Fibroblast of skin of scalp (primary cell): ENCODE measurements around the gene MYBPHL. TPM values are rescaled to one million over a fixed set of nuclear protein-coding genes. Genes with fewer than 3 reads are reported as not detected.

Experiments used
- DNase-seq: peaks from one replicate; pipeline ENCODE4 v3.0.0-alpha.2; 2013
- polyA plus RNA-seq, 2 experiments: library from polyadenylated mRNA; unstranded; fragments of 120-200 nt; gene quantifications; one replicate each; pipeline ENCODE4 v1.2.1, GENCODE V29; 2013; ENCODE audit not compliant: insufficient read length in 2 of 2

MYBPHL gene, protein sequence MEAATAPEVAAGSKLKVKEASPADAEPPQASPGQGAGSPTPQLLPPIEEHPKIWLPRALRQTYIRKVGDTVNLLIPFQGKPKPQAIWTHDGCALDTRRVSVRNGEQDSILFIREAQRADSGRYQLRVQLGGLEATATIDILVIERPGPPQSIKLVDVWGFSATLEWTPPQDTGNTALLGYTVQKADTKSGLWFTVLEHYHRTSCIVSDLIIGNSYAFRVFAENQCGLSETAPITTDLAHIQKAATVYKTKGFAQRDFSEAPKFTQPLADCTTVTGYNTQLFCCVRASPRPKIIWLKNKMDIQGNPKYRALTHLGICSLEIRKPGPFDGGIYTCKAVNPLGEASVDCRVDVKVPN
- not detected for polyA plus RNA-seq (2013, experiment 1 of 2; ENCODE audit: insufficient read length)
- not detected for polyA plus RNA-seq (2013, experiment 2 of 2; ENCODE audit: insufficient read length)

DNA sequence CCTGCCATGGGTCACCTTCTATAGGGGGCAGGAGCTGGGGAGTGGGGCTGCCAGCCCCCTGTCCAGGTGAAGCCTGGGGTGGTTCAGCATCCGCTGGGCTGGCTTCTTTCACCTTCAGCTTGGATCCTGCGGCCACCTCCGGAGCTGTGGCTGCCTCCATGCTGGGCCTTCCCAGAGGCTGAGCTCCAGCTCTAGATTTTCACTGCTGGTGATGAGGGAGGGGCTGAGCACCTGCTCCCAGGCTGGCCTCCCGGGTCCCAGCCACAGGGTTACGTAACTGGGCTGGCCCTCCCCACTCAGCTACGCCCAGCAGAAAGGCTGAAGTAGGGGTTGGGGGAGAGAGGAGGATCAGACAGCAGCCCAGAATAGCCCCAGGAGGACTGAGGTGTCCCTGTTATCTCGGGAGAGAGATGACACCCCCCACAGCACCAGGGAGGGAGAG lies at the start of gene MYBPHL:
MYBPHL (minus strand) TSS at position 180 of the 442 bp plus-strand sequence; CDS start at position 160, 20 bp downstream.
- no peak for DNase-seq

DNA sequence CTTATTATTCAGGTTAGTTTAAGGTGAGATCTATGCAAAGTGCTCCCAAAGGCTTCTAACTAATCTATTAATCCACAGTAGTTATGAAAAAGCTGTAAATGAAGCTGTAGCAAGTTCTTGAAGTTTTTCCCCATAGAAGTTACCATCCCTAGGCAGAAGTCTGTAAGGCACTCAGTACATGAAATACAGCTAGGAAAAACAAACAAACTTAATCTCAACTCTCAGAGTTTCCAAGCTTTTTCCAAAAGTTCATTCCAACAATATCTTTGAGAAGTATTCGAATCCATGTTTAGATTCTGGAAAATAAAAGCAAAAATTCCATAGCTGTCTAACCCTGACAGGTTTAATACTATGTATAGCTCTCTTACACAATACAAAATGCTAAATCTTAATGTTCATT lies 49.7 kb upstream of the MYBPHL start:
- no peak for DNase-seq

DNA sequence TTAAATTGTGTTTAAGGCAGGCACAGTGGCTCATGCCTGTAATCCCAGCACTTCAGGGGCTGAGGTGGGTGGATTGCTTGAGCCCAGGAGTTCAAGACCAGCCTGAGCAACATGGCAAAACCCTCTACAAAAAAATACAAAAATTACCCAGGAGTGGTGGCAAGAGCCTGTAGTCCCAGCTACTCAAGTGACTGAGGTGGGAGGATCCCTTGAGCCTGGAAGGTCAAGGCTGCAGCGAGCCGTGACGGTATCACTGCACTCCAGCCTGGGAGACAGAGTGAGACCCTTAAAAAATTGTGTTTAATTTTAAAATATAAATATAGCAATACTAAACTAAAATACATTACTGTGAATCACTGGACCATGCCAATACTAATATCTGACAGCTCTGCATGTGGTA lies 48.1 kb upstream of the MYBPHL start:
- DNase-seq = no peak

DNA sequence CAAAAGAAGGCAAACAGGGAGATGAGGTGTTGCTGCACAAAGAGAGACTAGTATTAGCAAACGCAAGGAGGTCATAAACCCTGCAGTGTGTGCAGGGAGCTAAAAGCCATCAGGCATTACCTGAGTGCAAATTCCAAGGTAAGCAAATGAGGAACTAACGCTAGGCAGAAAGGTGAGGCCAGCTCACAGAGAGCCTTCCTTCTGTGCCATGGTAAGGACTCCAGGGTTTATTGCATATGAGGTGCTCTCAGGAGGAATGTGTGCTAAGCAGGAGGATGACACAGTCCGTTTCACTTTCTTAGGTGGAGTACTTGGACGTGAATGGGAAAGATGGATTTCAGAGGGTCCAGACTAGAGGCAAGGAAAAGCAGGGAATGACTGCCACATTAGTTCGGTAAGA lies 44.6 kb upstream of the MYBPHL start:
- DNase-seq = no peak

DNA sequence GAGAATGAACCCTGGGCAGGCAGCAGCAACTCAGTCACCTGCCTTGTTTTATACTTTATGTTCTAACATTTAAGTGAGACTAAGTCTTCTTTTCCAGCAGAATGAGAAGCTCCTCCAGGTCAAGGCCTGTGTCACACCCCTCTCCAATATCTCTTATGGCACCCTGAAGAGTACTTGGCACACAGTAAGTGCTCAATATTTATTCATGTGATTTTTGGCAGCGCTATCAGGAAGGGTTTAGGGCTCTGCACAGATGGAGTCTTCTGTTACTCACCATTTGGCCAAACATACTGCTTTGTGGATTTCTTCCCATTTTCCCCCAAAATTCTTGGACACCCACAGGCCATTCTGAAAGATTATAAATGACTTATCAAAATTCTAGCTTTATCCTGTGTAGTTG lies 43.8 kb upstream of the MYBPHL start:
- DNase-seq = no peak

DNA sequence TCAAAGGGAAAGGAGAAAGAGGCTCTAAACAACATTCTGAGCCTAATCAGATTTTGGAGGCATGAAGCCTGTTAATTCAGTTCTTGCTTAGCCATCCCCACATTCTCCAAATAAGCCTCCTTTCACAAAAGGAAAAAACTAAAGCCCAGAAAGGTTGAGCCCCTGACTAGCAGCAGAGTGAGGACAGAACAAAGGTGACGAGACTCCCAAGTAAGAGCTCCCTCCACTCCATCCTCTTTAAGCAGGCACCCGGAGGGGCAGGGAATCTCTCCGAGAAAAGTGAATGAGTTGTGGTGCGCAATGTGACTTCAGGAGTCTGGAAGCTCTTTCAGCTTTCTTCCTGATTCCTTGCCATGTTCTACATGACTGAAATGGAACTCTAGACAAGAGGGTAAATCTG lies 43.4 kb upstream of the MYBPHL start:
- no peak for DNase-seq

DNA sequence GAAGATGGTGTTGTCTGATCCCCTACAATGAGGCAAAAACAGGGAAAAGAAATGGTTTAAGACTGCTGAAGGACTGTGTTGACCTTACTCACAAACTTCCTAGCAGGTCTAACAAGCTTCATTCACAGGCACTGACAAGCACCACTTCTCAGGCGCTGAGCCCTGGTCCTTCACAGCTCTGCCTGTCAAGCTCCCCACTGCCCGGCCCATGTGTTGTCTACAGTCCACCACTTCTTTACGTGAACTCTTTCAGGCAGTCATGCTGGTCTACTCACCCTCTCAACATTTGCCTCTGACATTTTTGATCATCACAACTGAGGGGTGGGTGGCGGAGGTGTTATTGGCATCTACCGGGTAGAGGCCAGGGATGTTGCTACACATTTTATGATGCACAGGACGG lies 40.7 kb upstream of the MYBPHL start:
- DNase-seq = no peak

DNA sequence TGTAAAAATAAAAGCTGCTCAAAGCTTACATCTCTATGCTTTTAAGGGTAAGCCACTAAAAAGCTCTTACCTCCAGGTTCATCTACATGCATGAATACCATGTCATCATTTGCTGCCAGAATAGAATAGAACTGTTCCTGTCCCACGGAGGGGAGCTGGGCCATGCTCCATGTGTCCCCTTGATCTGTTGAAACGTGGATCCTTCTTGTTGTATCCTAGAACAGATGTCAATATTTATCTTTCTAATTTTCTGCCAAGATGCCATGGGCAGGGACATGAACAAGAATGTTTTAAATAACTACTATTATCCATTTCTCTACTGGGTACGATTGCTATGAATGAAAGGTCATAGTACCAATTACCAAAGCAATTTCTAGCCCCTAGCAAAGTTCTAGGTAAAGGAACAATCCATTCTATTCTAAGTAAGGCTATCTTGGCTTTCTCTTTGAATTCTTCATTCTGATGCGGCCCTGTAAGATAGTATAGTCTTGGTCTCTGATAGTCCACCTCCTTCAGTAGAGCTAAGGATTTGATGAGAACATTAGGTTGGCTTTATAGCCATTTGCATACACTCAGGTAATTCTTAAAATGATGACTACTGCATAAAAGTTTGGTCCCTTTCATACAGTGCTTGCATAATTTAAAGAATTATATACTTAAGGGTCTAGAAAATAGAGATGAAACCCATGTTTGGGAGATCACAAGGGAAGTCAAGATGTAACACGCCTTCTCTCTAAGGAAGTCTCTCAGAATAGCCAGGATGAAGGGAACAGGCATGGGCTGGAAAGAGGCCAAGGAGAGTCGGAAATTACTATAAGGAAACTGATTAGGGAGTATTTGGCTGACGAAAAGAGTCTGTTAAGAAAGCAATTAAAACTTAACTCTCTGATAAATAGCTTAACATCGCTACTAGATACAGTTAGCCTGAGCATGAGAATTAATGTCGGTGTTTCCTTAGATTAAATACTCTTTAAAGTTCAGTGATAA lies 35.4 kb upstream of the MYBPHL start:
- no peak for DNase-seq

DNA sequence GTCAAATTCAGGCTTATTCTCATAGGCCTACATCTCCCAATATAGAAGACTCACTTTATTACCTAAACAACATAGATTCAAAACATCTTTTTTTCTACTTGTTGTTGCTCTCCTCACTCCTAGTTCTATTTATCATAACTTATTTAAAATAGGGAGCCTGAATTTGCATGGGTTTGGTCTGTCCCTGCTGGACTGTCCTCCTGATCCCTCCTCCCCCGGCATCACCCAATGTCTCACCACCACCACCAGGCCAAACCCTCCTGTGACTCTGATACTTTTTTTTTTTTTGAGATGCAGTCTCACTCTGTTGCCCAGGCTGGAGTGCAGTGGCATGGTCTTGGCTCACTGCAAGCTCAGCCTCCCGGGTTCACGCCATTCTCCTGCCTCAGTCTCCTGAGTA lies 31.8 kb upstream of the MYBPHL start:
- DNase-seq = no peak

DNA sequence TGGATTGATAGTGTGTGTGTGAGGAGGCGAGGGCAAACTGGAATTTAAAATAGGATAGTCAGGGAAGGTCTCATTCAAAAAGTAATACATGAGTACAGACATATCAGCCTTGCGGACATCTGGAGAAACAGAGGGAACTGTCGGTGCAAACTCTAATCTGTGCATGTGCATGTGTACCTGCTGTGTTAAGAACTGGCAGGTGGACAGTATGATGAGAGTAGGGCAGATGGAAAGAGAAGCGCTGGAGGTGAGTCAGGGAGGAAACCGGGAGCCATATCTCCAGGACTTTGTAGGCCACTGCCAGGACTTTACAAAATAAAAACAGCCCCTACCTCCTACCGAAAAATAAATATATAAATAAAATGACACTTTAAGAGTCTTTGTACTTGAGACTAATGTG lies 31.3 kb upstream of the MYBPHL start:
- no peak for DNase-seq

DNA sequence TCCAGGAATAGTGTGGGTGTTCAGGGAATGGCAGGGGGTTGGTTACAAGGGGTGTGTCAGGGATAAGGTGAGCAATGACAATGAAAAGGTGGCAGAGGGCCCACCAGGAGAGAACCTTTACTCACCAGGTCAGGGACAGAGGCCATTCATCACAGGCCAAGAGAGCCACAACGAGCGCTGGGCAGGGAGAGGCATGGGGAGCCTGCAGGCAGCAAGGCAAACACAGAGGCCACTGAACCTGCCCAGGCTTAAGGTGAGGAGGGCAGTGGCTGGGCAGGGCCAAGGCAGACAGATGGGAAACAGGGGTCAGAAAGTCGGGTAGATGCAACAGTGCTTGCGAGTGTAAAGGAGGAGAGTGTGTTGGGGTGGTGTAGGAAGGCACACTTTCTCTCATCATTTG lies 28.3 kb upstream of the MYBPHL start:
- DNase-seq = no peak

DNA sequence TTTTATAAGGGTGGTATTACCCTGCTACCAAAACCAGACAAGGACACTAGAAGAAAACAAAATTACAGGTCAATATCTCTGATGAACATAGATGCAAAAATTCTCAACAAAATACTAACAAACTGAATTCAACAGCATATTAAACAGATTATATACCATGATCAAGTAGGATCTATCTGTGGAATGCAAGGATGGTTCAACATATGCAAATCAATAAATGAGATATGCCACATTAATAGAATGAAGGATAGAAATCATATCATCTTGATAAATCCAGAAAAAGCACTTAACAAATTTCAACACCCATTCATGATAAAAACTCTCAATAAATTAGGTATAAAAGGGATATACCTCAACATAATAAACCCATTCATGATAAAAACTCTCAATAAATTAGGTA lies 24.3 kb upstream of the MYBPHL start:
- DNase-seq = no peak

DNA sequence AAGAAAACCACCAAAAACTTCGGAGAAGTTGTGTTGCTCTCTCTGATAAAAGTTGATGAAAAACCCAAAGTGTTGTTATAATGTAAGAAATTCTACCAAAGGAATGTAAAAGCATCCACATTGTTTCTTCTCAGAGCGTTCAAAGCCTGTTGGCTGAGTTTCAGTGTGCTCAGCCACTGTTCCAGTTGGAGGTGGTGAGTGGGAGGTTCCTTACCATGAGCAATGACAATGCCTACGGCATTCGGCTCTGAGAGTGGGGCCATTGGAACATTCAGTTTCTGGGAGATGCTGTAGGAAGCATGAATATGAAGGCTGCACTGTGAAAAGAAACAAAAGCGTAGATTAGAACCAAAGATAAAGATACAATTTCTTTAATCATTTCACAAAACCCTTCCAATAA lies 20.5 kb upstream of the MYBPHL start:
- no peak for DNase-seq

DNA sequence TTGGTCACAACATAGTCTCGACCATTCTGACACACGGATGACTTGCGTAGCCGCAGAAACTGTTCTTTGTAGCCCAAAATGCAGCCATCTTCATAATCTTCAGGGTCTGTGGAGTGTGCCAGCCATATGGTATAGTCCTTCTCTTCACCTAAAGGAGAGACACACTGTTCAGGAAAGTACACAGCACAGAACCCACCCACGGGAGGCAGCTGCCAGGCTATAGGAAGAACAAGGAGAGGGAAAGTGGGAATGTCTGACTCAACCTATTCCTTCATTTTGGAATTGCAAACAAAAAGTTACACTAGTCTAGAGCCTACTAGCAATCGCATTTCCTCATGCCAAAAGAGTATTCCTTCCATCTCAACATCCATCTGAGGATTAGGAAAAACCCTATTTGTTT lies 16.2 kb upstream of the MYBPHL start:
- no peak for DNase-seq

DNA sequence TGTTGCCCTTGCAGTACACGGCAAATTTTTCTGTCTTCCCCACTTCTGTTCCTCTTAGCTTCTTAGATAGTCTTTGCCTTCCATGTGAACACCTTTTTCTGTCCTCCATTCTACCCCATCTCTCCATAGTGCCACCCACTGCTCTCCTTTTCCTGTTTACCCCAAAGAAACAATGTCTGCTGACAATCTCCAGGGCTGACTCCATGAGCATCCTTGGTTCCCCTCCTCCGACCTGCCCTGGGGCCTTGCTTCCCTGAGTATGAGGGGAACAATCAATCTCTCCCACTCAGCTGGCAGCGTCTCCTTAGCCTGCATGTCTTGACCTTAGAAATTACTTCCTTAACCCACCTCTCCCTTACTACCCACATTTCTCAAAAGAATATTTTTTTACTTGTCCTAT lies 12.3 kb upstream of the MYBPHL start:
- DNase-seq = no peak

DNA sequence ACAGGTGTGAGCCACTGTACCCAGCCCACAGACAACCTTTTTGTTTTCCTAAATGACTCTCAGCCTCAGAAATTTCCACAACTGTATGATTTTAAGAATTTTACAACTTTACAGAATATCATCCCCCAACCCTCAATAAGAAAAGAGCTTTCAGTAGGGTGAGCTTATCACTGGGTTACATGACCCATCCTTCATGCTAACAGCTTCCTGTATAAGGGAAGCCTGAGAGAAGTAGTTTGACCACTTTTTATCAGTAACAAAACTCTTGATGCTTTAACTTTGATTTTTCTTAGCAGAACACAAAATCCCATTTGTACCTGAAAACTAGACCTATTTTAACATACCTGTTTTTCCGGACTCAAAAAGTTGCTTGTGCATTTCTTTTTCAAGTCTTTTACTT lies 9.7 kb upstream of the MYBPHL start:
- DNase-seq = no peak

DNA sequence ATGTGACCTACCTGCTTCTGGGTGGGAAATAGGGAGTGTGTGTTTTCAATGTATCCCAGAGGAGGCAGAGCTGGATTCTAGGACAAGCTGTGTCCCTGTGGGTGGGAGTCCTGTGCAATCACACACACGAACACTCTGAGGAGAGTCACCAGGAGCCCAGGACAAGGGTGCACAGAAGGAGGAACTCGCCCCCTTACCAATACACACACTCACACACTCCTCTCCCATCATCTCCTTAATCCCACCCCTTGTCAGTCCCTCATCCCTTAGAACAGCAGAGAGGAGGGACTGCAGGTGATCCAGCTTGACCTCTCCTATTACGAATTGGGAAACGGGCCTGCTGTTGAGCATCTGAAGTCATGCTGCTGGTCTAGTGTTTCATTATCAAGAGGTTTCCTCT lies 8.5 kb upstream of the MYBPHL start:
- DNase-seq = no peak

DNA sequence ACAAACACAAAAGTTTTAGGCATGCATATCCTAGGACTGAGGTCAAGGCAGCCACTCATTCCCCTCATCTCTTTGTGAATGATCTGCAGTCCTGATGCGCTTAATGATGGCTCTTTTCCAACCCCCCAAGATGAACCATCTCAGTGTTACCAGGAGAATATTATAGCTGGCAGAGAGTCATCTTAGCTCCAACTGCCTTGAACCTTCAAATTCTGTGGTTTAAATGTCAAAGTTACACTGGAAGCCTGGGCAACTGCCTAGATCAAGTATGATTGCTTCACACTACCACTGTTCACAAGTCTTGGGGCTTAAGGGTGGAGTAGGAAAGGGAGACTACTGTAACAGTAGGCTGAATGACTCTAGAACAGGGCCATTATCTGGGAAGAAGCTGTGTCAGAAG lies 8.0 kb upstream of the MYBPHL start:
- DNase-seq = peak; percentile 73

DNA sequence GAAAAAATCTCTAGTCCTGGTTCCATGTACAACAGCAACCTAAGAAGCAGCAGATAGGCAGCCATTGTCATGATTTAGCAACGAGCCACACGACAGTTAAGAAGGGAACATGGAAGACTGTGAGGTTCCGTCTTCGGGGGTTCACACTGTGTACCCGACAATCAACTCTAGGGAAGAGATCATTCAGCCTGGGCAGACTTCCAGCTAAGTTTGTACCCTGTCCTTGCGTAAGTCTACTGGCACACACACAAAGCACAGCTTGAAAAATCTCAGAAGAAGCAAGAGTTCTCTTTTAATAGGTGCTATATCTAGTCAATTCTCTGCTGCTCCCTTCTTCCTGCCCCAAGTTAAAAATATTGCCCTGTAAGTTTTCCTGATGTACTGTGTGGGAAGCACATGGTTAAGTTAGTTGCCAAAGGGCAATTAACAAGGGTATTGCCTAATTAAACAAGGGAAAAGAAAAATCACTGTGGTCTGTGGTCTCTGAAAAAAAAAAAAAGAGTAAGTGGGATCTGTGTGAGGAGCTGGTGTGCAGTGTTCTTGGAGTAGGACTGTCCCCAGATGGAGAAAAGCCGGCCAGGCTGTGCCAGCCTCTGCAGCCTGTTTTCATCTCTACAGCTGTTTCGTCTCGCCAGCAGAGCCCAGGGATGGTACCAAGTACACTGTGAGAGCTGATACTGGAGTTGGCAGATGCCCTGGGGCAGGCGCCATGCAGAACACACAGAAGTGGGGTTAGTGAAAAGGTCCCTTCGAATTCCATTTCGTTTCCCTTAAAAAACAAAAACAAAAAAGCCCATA lies 6.4 kb upstream of the MYBPHL start:
- DNase-seq = no peak

DNA sequence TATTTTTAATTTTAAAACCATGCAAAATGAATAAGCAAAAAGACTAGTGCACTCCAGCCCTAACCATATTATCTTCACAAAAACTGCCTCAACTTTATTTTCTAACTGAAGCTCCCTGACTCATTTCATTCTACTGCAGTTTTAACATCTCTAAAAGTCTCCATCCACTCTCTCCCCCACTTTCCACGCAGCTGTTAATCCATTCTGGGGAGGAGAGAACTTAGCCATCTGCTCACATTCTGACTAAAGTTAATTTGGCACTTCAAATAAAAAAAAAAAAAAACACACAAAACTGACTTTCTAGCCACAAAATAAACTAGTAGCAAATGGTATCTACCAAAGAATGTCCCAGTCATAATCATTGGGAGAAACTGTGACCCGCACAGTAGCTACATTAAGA lies 5.4 kb upstream of the MYBPHL start:
- no peak for DNase-seq

DNA sequence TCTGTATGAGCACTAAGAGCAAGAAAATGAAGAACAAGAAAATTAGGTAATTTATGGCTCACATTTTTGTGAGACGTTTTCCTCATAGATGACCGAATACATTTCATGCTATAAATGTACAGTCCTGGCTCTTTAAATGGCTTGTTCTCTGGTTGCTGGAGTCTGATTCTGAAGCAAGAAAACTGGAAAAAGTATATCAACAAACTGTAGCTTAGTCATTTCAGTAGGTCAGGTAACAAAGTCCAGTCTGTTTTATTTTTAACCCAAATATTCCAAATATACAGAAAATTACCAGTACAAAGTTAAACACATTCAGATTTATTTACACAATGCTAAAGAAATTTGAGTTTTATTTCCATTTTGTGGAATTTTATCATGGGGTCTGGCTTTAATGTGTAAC lies 2.5 kb upstream of the MYBPHL start:
- no peak for DNase-seq

DNA sequence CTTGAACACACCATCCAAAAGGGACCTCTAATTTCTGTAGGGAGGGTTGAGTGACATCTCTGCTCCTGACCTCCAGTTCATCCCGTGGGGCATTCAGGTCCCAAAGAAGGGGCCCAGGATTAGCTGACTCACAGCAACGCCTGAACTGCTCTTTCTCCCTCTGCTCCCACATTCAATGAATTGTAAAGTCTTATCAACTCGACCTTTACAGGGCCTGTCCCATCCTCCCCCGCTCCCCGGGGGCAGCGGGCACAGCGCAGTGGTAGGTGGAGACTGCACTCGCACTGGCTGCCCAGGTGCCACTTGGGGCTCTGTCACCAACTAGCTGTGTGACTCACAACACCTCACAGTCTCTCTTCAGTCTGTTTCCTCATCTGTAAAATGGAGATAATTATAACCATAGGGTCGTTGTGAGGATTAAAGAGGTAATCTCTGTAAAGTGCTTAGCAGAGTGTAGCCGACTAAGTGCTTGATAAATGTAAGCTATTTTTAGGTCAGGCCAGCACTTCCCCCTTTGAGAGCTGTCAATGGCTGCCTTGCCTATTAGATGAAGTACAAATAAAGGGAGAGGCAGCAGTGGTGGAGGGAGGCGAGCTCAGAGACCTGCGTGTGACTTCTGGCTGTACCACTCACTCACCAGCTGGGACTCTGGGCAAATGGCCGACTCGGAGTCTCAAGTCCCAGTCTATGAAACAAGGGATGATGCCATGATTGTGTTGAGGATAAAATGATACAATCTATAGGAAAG lies 637 bp upstream of the MYBPHL start:
- DNase-seq = no peak
